Naive thymus-derived CD4-positive, alpha-beta T cell (primary cell): Measurements from ENCODE around the gene STAT3. TPM values are rescaled to one million over a fixed set of nuclear protein-coding genes. Genes with fewer than 3 reads are reported as not detected.

Experiments
- ATAC-seq: fragments of 150-1000 bp; cut with Tn5 transposase; 2 replicates; pipeline ENCODE4 v1.10.0; 2021; ENCODE audit warnings: mild to moderate bottlenecking, moderate library complexity
- CTCF ChIA-PET: fragments of 350-600 bp; sonication (Branson Sonifier 250); formaldehyde crosslinking; loops from one replicate; lab custom pipeline; 2021; ENCODE audit warnings: antibody characterized with exemption; lab: Charles Lee
- POLR2A ChIA-PET: fragments of 350-600 bp; sonication (Branson Sonifier 250); formaldehyde crosslinking; loops from one replicate; lab custom pipeline; 2021; ENCODE audit warnings: antibody characterized with exemption, inconsistent platforms; lab: Charles Lee
- DNase-seq, 9 donors: peaks; one replicate each; pipeline versions ENCODE4 v3.0.0 to v3.0.0-alpha.2; 2020 to 2022; ENCODE audit warnings: mixed read lengths in 1 of 9
- H3K27ac ChIP-seq: one replicate; pipeline ENCODE4 v1.7.0; 2013; ENCODE audit warnings: mild to moderate bottlenecking, low read depth, low read length, moderate library complexity
- H3K27me3 ChIP-seq, 2 donors: one replicate each; pipeline ENCODE4 v1.7.0; 2013; ENCODE audit warnings: low read length in 2 of 2, mild to moderate bottlenecking in 2 of 2, moderate library complexity in 2 of 2; ENCODE audit not compliant: control insufficient read depth in 2 of 2, insufficient read depth in 2 of 2
- H3K36me3 ChIP-seq, 3 experiments: 1 replicate in 2 of 3; 2 replicates in 1 of 3; pipeline ENCODE4 v1.7.0; 2013; ENCODE audit warnings: low read length in 3 of 3, mild to moderate bottlenecking in 3 of 3, moderate library complexity in 1 of 3; ENCODE audit not compliant: insufficient read depth in 3 of 3, control insufficient read depth in 2 of 3
- H3K4me1 ChIP-seq, 2 donors: one replicate each; pipeline ENCODE4 v1.7.0; 2013; ENCODE audit warnings: low read length in 2 of 2, mild to moderate bottlenecking in 2 of 2, moderate library complexity in 1 of 2; ENCODE audit not compliant: control insufficient read depth in 2 of 2, insufficient read depth in 2 of 2
- H3K4me3 ChIP-seq: 2 replicates; pipeline ENCODE4 v1.7.0; 2013; ENCODE audit warnings: mild to moderate bottlenecking, low read length
- H3K9me3 ChIP-seq, 3 experiments: 1 replicate in 2 of 3; 2 replicates in 1 of 3; pipeline ENCODE4 v1.7.0; 2013; ENCODE audit warnings: low read length in 3 of 3; ENCODE audit not compliant: control insufficient read depth in 2 of 3
- H3K27ac Mint-ChIP-seq, 9 donors: one replicate each; pipeline ENCODE4 v1.8.0; 2020 to 2022; ENCODE audit warnings: mixed read lengths in 9 of 9, mild to moderate bottlenecking in 8 of 9, moderate library complexity in 5 of 9, inconsistent platforms in 2 of 9
- H3K27me3 Mint-ChIP-seq, 5 donors: one replicate each; pipeline ENCODE4 v1.8.0; 2021 to 2022; ENCODE audit warnings: mixed read lengths in 5 of 5, mild to moderate bottlenecking in 1 of 5
- H3K36me3 Mint-ChIP-seq, 5 donors: one replicate each; pipeline ENCODE4 v1.8.0; 2020 to 2022; ENCODE audit warnings: mixed read lengths in 5 of 5, mild to moderate bottlenecking in 3 of 5, inconsistent platforms in 1 of 5
- H3K4me1 Mint-ChIP-seq, 7 donors: one replicate each; pipeline ENCODE4 v1.8.0; 2020 to 2022; ENCODE audit warnings: mixed read lengths in 7 of 7, mild to moderate bottlenecking in 3 of 7, inconsistent platforms in 1 of 7
- H3K4me3 Mint-ChIP-seq, 10 donors: one replicate each; pipeline ENCODE4 v1.8.0; 2020 to 2022; ENCODE audit warnings: mild to moderate bottlenecking in 10 of 10, mixed read lengths in 10 of 10, moderate library complexity in 6 of 10, inconsistent platforms in 2 of 10
- H3K9me3 Mint-ChIP-seq, 11 donors: one replicate each; pipeline ENCODE4 v1.8.0; 2020 to 2022; ENCODE audit warnings: mixed read lengths in 11 of 11, mild to moderate bottlenecking in 4 of 11, inconsistent platforms in 1 of 11, moderate library complexity in 1 of 11
- intact Hi-C, 2 donors: fragments of 100-400 bp; cut with micrococcal nuclease; formaldehyde crosslinking; loops; one replicate each; pipeline ENCODE4 v1.15.1; 2023
- polyA plus RNA-seq, 2 donors: library from polyadenylated mRNA; unstranded; fragments of 300-500 nt; fragmentation: Illumina TruSeq; gene quantifications; one replicate each; pipeline ENCODE4 v1.2.3, GENCODE V29; 2021
- total RNA-seq, 6 experiments: library from RNA in 5 of 6; stranded (reverse) in 5 of 6; gene quantifications; 1 replicate in 5 of 6; 2 replicates in 1 of 6; pipeline ENCODE4 v1.2.3 and lab custom pipeline; 2021 to 2026

The STAT3 gene
- total RNA-seq, result 100 to 1,000 TPM; 133 to 275 (median 231) TPM
- polyA plus RNA-seq, result 100 to 1,000 TPM; 159 to 189 TPM
- total RNA-seq (lab: John Stamatoyannopoulos, UW), result 303 reads per million, percentile 96 among the genes with 10 or more reads in this experiment

DNA sequence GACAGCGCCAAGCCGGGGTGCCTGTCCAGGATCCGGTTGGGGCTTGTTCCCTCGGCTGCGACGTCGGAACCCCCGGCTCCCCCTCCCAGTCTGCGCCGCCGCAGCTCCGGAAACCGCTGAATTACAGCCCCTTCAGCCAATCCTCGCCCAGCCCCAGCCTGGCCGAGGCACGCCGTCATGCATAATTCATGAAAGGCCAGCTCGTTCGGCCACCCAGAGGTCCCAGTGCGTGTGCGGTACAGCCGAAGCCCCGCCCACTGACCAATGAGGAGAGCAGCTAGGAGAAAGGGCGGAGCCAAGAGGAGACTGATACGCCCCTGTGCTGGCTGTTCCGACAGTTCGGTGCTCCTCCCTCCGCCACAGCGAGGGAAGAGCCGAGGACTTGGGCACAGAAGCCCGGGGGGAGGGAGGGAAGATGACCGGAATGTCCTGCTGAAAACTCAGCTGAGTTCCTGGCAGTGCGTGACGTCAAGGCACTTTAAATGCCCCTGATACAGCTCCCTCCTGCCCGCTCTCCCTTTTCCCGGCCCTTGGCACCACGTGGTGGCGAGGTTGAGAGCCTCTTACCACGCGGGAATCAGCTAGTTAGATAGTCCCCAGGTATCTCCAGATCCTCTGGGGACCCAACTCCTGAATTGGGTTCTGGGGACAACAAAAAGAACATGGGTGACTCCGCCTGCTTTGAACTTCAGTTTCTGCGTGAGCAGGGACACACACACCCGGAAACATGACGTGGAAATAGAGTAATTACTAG is at the start of gene STAT3:
Gene STAT3 (minus strand): TSS at position 62 of the 754 bp plus-strand sequence. CDS start 39,926 bp downstream, outside the sequence.
- ChIA-PET POLR2A (interaction anchor here (0.6 to 4.0 kb wide), 57 partner anchors 8 to 1095 kb away, joined by 3 to 51 read pairs (median 4); partner anchors contain the start of genes CAVIN1, DHX58, DNAJC7 and GHDC), CTCF (interaction anchor here (0.6 to 2.4 kb wide), 14 partner anchors 8 to 190 kb away, joined by 3 to 11 read pairs (median 4); partner anchors contain the start of genes CAVIN1 and PSMC3IP)
- intact Hi-C loops, result loop anchor here (1.0 to 10.0 kb wide), 19 partner anchors 18 to 999 kb away; partner anchors contain the start of genes ATP6V0A1 (in 2 of the 2), DNAJC7 (in 2 of the 2), RETREG3 (in 2 of the 2) and TUBG1 (in 2 of the 2)
- Mint-ChIP-seq H3K4me3 (peak within 1 kb of the TSS; percentile 87 to 99 (median 96)), H3K36me3 (peaks cover 0 to 9% (median 0%) of the 10 kb centered on the region in 5 donors), H3K4me1 (peaks cover 35 to 59% (median 48%) of the 10 kb centered on the region in 7 donors), H3K27me3 (peaks cover 0 to 3% (median 0%) of the 10 kb centered on the region in 5 donors), H3K27ac (peak within 1 kb of the TSS; percentile 99 to 100 (median 100)), H3K9me3 (peaks cover 0 to 4% (median 0%) of the 10 kb centered on the region in 11 donors)
- H3K9me3 ChIP-seq, result no peaks in the 10 kb centered on the region
- H3K27ac ChIP-seq, result peak within 1 kb of the TSS; percentile 94
- H3K4me3 ChIP-seq, result peak within 1 kb of the TSS; percentile 65
- H3K4me1 ChIP-seq, result peaks cover 13 to 20% of the 10 kb centered on the region in 2 donors
- ATAC-seq, result peak; percentile 93
- H3K36me3 ChIP-seq, result peaks cover 0 to 7% (median 0%) of the 10 kb centered on the region in 3 experiments
- H3K27me3 ChIP-seq, result no peaks in the 10 kb centered on the region
- peak; percentile 100 for DNase-seq

GRCh38 chr17:42436391-42436790 is 48.1 kb upstream of the STAT3 start:
- peaks cover 1 to 6% (median 4%) of the 10 kb centered on the region in 7 donors for H3K4me1 Mint-ChIP-seq
- H3K4me3 Mint-ChIP-seq, result no peak overlapping the region
- ChIA-PET CTCF (interaction anchor here (0.7 kb wide), 2 partner anchors 8 to 28 kb away, joined by 3 to 4 read pairs; no protein-coding TSS in a partner anchor), POLR2A (no interaction called here)
- Histone ChIP-seq H3K36me3 (no peaks in the 10 kb centered on the region), H3K9me3 (no peaks in the 10 kb centered on the region), H3K27ac (no peak overlapping the region), H3K4me3 (no peak overlapping the region), H3K4me1 (peaks cover 0 to under 1% of the 10 kb centered on the region in 2 donors), H3K27me3 (no peaks in the 10 kb centered on the region)
- H3K27ac Mint-ChIP-seq, result no peak overlapping the region
- ATAC-seq (no peak), DNase-seq (no peak)
- peaks cover 0 to 17% (median 4%) of the 10 kb centered on the region in 5 donors for H3K27me3 Mint-ChIP-seq
- intact Hi-C loops, result no loop called here
- H3K36me3 Mint-ChIP-seq, result peaks cover 0 to 4% (median 0%) of the 10 kb centered on the region in 5 donors
- peaks cover 0 to 1% (median 0%) of the 10 kb centered on the region in 11 donors for H3K9me3 Mint-ChIP-seq

DNA sequence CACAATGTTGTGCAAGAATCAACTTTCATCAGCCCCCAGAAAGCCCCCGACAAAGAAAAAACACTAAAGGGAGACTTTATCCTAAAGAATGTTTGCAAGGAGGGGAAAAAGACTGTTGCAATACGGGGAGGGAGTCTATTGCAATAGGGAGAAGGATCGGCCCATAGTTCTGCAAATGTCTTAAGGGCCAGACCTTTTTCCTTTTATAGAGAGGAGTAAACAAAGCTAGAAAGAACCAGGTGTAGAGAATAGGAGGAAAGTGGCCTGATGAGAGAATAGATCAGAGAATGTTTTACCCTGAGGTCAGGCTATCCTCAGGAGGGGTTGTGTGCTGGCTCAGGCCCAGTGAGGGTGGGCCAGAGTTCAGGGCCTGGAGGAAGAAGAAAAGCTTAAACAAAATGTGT is 43.5 kb upstream of the STAT3 start:
- POLR2A ChIA-PET, result interaction anchor here (1.7 kb wide), 1 partner anchor 17 kb away, joined by 4 read pairs; no protein-coding TSS in a partner anchor
- CTCF ChIA-PET, result interaction anchor here (0.5 to 1.5 kb wide), 5 partner anchors 8 to 129 kb away, joined by 3 to 7 read pairs (median 4); no protein-coding TSS in a partner anchor
- Histone ChIP-seq H3K27me3 (no peaks in the 10 kb centered on the region), H3K36me3 (no peaks in the 10 kb centered on the region), H3K9me3 (no peaks in the 10 kb centered on the region), H3K4me3 (no peak overlapping the region), H3K27ac (no peak overlapping the region), H3K4me1 (no peaks in the 10 kb centered on the region)
- no peak overlapping the region for H3K4me3 Mint-ChIP-seq
- ATAC-seq, result no peak
- no peak overlapping the region for H3K27ac Mint-ChIP-seq
- H3K4me1 Mint-ChIP-seq, result peaks cover 0 to 6% (median 3%) of the 10 kb centered on the region in 7 donors
- no peak for DNase-seq
- peaks cover 0 to 1% (median 0%) of the 10 kb centered on the region in 11 donors for H3K9me3 Mint-ChIP-seq
- intact Hi-C loops, result no loop called here
- H3K27me3 Mint-ChIP-seq, result peaks cover 0 to 37% (median 4%) of the 10 kb centered on the region in 5 donors
- H3K36me3 Mint-ChIP-seq, result peaks cover 0 to 4% (median 0%) of the 10 kb centered on the region in 5 donors

DNA sequence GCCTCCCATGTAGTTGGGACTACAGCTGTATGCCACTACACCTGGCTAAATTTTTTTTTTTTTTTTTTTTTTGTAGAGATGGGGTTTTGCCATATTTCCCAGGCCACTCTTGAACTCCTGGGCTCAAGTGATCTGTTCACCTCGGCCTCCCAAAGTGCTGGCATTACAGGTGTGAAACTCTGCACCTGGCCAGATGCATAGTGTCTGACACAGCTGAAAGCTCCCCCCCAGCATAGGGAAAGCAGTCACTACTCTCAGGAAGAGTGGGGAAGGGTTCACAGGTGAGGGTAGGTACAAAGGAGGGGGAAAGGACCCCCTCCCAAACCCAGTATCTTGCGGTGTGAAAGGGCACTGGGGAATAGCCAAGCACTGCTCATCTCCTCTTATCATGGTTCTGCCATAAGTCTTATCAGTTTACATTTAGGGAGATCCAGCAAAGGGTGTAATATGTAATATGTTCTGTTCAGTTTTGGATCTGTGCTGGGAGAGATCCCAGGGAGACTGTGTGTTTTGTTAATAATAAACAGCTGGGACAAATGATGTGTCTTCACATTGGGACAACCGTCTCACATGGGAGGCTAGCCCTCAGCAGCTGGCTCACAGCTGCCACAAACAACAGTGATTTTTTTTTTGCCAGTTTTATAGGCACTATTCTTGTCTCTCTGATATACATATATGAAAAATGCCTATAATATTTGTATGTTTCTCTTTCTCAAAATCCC is 41.6 kb upstream of the STAT3 start:
- H3K9me3 Mint-ChIP-seq, result peaks cover 0 to 1% (median 0%) of the 10 kb centered on the region in 11 donors
- ChIA-PET CTCF (interaction anchor here (0.7 to 1.0 kb wide), 4 partner anchors 11 to 263 kb away, joined by 3 read pairs; partner anchors contain the start of gene TUBG2), POLR2A (no interaction called here)
- Histone ChIP-seq H3K9me3 (no peaks in the 10 kb centered on the region), H3K36me3 (no peaks in the 10 kb centered on the region), H3K4me3 (no peak overlapping the region), H3K27me3 (no peaks in the 10 kb centered on the region), H3K4me1 (no peaks in the 10 kb centered on the region), H3K27ac (no peak overlapping the region)
- no peak for ATAC-seq
- DNase-seq, result no peak
- H3K36me3 Mint-ChIP-seq, result peaks cover 0 to 4% (median 0%) of the 10 kb centered on the region in 5 donors
- H3K4me1 Mint-ChIP-seq, result peaks cover 0 to 6% (median 3%) of the 10 kb centered on the region in 7 donors
- peaks cover 0 to 51% (median 4%) of the 10 kb centered on the region in 5 donors for H3K27me3 Mint-ChIP-seq
- no peak overlapping the region for H3K4me3 Mint-ChIP-seq
- intact Hi-C loops, result no loop called here
- no peak overlapping the region for H3K27ac Mint-ChIP-seq

- Histone ChIP-seq H3K27ac (no peak overlapping the region), H3K4me1 (peaks cover 0 to 3% of the 10 kb centered on the region in 2 donors), H3K9me3 (no peaks in the 10 kb centered on the region), H3K27me3 (peaks cover 2 to 5% of the 10 kb centered on the region in 2 donors), H3K4me3 (no peak overlapping the region), H3K36me3 (no peaks in the 10 kb centered on the region)
- ATAC-seq, result peak; percentile 79
- peaks cover 0 to 6% (median 3%) of the 10 kb centered on the region in 7 donors for H3K4me1 Mint-ChIP-seq
- H3K4me3 Mint-ChIP-seq, result no peak overlapping the region
- CTCF ChIA-PET, result interaction anchor here (0.5 to 3.0 kb wide), 6 partner anchors 8 to 92 kb away, joined by 3 to 11 read pairs (median 4); no protein-coding TSS in a partner anchor
- H3K27ac Mint-ChIP-seq, result no peak overlapping the region
- DNase-seq, result peak in 7 of 9 donors; percentile 30 to 58 (median 49)
- intact Hi-C loops, result loop anchor here (1.0 kb wide), 2 partner anchors 89 to 99 kb away; no protein-coding TSS in a partner anchor
- peaks cover 0 to 59% (median 5%) of the 10 kb centered on the region in 5 donors for H3K27me3 Mint-ChIP-seq
- POLR2A ChIA-PET, result no interaction called here
- no peaks in the 10 kb centered on the region for H3K9me3 Mint-ChIP-seq
- H3K36me3 Mint-ChIP-seq, result no peaks in the 10 kb centered on the region
Measured at GRCh38 chr17:42428141-42428944, 40.1 kb upstream of the STAT3 start.
